HG03571 (cell line): ENCODE measurements around the gene GSKIP.
"Not testable (repeated sequence)": the region's sequence is repeated elsewhere in the genome, so short reads cannot be mapped to it uniquely, and the experiment has no call there.

Experiments
- ATAC-seq: cut with Tn5 transposase; IDR thresholded peaks from one replicate; pipeline ENCODE4 v1.9.1; 2021; ENCODE audit not compliant: unreplicated experiment

The GSKIP gene, protein sequence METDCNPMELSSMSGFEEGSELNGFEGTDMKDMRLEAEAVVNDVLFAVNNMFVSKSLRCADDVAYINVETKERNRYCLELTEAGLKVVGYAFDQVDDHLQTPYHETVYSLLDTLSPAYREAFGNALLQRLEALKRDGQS

DNA sequence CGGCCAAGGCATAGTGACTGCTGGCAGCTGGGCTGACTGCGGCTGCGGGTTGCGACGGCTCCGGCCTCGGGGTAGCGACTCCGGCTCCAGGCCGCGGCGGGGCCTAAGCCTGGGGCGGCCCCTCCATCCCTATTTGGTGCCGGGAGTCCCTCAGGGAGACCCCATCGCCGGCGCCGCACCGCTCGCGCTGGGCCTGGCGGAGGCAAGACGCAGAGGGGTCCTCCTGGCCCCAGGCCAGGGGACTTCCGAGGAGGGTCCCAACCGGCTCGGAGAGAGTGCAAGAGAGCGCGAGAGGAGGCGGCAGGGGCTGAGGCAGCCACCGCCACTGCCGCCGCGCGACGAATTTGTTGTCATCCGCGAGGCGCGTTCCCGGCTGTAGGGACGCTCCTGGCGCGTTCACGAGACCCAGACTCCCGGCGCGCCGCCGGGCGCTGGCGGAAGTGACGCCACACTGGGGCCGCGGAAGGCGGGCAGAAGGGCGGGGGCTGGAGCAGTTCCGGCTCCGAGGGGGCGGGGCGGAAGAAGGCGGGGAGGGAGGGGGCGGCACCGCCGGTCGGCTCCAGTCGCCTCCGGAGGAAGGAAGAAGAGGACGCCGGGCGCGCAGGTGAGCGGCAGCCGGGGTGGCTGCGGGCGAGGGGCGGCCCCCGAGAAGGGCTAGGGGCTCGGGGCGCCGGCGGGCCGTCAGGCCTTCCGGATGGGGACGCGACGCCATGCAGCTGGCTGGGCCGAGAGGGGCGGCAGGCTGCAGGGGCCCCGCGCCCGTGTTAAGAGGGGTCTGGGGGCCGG lies at the start of gene GSKIP, which contains the start of gene ATG2B:
TSS of gene GSKIP (plus strand) at position 562 of the 786 bp plus-strand sequence. CDS start 18,722 bp downstream, outside the sequence.
TSS of gene ATG2B (minus strand) at position 377 of the 786 bp plus-strand sequence. CDS start at position 12, 365 bp downstream.
- ATAC-seq = peak; percentile 71

DNA sequence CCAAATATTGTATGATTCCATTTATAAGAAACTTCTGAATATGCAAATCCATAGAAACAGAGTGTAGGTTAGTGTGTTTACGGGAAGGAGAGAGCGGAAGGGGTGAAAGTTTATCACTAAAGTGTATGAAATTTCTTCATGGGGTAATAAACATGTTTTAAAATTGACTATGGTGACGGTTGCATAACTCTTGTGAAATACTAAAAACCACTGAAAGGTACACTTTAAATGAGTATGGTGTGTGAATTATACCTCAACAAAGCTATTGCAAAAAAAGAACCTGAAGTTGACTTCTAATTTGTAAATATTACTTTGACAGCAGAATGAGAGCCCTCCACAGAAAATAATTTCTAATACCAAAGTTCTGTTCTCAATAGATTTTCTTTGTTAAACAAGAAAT lies 47.2 kb upstream of the GSKIP start:
- no peak for ATAC-seq

DNA sequence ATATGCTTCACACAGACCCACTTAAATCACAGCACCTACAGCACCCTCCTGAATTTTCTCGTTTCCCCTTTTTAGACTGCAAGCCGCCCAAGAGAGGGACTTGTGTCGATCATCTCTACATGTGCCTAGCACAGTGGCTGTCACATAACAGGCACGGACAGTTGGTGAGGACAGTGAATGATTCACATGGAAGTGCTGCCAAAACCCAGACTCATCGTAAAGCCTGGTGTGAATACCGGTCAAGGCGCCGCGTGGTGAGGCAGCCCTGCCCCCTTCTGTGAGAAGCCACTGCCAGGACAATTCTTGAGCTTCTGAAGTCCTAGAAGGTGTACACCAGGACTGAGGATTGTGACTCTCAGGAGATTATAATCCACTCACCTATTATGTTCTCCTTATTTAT lies 44.5 kb upstream of the GSKIP start:
- ATAC-seq = no peak

DNA sequence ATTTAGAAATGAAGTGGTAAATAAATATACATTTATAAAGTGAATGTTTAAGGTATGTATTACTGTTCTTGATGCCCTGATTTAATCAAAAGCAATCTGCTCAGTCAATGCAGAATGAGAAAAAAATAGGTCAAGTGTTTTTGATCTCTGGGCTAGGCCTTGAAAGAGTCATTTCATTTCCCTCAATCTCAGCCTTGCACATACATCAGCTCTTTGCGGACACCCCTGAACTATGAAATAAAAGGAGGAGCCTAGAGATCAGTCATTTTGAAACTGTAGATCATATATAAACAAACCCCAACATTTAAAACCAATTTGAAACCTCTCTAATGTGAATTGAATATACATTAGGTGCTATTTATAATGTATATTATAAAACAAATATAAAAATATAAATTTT lies 42.7 kb upstream of the GSKIP start:
- no peak for ATAC-seq

DNA sequence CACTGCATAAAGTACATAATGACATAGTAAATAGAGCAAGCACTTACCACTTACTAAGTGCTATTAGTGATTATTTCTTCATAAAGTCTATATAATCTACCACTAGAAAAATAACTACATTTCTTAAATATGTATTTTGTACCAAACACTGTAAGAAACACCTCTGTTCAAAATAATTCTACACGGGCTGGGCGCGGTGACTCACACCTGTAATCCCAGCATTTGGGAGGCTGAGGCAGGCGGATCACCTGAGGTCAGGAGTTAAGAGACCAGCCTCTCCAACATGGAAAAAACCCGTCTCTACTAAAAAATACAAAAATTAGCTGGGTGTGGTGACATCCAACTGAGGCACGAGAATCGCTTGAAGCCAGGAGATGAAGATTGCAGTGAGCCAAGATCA lies 39.1 kb upstream of the GSKIP start:
- no peak for ATAC-seq

DNA sequence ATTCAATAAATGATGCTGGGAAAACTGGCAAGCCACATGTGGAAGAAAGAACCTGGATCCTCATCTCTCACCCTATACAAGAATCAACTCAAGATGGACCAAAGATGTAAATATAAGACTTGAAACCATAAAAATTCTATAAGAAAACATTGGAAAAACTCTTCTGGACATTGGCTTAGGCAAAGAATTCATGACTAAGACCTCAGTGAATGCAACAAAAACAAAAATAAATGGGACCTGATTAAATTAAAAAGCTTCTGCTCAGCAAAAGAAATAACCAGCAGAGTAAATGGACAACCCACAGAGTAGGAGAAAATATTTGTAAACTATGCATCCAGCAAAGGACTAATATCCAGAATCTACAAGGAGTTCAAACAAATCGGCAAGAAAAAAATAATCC lies 24.8 kb upstream of the GSKIP start:
- ATAC-seq = no peak

DNA sequence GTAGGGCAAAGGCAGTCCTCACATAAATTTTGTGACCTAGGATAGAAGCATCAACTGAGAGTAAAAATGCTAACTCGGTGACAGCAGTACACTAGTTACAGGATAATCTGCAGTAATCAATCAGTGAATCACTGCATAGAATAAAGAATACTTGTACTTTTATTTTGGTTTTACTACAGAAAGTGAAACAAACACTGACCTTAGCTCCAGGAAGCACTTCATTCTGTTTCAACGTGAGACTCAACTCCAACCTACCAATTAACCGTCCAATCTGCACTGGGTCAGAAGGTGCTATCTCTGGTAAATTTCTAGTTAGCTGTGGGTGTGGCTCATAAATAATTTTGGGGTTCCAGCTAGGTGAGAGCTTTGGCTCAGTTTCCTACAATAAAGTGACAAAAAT lies 22.0 kb upstream of the GSKIP start:
- ATAC-seq = no peak

DNA sequence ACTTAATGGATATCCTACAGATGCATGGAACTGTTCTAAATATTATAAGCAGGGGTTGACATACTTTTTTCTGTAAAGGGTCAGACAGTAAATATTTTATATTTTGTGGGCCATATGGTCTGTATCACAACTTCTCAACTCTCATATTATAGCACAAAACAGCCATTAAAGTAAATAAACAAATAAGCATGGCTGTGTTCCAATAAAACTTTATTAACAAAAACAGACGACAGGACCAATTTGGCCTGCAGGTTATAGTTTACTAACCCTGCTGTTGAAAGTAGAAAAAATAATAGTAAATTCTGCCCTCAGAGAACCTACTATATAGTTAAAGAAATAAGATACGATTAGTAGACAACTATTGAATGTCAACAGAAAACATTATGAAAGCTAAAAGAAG lies 17.7 kb upstream of the GSKIP start:
- ATAC-seq = no peak

DNA sequence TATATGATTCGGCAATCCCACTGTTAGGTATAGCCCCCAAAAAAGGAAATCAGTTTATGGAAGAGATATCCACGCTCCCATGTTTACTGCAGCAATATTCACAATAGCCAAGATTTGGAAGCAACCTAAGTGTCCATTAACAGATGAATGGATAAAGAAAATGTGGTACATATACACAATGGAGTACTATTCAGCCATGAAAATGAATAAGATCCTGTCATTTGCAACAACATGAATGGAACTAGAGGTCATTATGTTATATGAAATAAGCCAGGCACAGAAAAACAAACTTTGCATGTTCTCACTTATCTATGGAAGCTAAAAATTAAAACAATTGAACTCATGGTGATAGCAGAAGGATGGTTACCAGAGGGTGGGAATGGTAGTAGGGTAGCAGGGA lies 15.4 kb upstream of the GSKIP start:
- ATAC-seq = not testable (repeated sequence)

DNA sequence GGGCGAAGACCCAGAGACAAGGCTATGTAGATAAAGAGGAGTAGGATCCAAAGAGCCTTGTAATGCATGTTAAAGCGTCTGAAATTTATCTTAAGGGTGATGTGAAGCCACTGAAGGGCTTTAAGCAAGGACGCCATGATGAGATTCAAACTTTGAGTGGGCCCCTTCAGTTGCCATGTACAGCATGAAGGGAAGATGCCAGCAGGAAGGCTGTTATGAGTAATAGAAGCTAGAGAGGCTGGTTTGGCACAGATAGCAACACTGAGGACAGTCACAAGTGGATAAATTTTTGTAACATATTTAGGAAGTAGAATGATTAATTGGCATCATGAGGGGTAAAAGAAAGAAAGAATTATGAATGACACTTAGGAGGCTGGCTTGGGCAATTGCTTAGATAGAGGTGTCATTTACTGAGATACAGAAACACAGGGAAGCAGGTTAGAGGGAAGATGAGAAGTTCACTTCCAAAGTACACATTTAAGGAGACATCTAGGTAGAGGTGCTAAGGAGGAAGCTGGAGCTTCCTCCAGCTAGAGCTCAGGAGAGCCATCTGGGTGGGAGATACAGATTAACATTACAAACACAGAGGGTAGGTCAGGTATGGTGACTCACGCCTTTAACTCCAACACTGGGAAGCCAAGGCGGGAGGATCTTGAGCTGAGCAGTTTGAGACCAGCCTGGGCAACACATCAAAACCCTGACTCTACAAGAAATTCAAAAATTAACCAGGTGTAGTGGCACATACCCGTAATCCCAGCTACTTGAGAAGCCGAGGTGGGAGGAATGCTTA lies 13.8 kb upstream of the GSKIP start:
- no peak for ATAC-seq

DNA sequence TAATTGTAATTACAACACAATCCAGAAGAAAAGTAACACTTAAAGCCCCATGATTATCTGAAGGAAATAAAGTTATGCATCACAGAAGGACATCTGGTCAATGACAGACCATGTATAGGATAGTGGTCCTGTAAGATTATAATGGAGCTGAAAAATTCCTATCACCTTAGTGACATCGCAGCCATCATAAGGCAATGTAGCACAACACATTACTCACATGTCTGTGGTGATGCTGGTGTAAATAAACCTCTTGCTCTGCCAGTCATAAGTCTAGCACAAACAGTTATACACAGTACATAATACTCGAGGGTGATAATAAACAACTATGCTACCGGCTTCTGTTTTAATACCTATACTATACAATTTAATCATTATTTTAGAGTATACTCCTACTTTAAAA lies 11.3 kb upstream of the GSKIP start:
- ATAC-seq = no peak

DNA sequence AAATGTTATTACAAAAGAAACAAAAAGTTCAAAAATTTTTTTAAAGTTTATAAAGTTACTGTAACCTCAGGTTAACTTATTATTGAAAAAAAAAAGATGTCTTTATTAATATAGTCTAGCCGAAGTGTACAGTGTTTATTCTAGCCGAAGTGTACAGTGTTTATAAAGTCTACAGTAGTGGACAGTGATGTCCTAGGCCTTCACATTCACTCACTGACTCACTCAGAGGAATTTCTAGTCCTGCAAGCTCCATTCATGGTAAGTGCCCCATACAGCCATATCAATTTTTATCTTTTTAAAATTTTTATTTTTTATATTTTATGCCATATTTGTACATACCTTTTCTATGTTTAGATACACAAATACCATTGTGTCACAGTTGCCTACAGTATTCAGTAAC lies 10.6 kb upstream of the GSKIP start:
- ATAC-seq = no peak

DNA sequence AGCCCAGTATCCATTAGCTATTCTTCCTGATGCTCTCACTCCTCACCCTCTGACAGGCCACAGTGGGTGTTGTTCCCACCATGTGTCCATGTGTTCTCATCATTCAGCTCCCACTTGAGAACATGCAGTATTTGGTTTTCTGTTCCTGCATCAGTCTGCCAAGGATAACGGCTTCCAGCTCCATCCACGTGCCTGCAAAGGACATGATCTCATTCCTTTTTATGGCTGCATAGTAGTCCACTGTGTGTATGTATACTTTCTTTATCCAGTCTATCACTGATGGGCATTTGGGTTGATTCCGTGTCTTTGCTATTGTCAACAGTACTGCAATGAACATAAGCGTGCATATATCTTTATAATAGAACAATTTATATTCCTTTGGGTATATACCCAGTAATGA lies 9.1 kb upstream of the GSKIP start:
- ATAC-seq = no peak

DNA sequence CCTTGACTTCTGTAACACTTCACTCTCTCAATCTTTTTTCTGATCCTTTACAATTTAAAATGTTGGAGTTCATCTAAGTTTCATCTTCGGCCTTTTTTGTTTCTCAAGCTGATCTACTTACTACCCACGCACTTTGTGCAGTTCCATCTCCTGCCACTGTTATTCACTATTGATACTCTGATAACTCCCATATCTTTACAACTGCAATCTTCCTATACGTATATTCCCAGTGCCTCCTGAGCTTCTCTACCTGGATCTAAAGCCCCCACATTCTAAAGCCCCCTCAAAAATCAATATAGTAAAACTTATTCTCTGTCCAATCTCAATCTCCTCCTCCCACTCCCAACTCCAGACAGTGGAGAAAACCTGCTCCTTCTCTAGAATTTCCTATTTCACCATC lies 6.1 kb upstream of the GSKIP start:
- no peak for ATAC-seq

DNA sequence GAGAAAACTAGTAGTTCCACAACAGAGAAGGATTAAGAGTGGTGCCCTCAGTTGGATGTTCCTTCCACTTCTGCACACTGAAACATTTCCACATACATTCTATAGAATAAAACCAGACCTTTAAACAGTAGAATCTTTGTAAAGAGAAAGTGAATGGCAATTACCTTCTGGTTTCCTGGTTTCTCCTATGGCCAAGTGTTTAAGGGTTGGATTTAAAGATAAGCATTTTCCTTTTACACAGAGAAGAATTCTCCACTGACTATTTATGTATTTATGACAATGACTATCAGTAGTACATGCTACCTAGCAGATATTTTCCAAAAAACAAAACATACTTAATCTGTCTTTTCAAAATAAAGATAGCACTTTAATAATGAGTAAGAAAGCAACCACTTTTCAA lies 3.4 kb upstream of the GSKIP start:
- no peak for ATAC-seq

DNA sequence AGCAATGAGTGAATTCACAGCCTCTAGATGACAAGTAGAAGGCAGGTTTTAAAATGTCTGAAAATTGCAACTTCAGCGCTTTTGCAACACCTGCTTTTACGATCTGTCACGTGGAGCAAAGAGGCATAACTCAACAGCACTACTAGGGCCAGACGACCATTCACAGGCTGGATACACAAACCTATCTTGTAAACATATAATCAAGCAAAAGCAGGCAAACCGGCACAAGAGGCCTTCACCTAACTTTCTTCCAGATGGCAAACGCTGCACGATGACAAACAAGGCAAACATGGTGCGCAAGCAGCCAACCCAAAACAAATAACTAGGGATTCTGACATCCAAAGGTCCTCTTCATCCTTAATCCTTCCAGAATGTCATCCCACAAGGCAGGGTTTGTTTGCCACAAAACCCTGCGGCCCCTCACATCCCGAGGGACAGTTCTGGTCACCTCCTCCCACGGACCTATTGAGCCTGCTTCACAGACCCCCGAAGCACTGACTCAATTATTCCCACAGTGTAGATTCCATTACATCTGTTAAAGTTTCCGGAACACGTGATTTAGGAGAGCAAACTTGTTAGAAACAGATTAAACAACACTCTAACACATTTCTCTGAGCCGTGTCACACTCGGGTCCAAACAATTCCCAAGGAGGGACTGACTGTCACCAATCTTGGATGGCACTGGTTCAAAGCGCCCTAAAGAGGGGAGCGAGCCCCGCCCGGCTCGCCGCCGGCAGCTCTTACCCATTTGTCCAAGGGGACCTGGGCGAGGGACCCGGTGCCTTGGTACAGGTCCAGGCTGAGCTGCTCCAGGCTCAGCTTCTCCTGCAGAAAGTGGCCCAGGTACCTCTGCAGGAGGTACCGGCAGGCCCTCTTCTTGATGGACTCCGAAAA lies 1.0 kb upstream of the GSKIP start:
- ATAC-seq = peak; percentile 25

DNA sequence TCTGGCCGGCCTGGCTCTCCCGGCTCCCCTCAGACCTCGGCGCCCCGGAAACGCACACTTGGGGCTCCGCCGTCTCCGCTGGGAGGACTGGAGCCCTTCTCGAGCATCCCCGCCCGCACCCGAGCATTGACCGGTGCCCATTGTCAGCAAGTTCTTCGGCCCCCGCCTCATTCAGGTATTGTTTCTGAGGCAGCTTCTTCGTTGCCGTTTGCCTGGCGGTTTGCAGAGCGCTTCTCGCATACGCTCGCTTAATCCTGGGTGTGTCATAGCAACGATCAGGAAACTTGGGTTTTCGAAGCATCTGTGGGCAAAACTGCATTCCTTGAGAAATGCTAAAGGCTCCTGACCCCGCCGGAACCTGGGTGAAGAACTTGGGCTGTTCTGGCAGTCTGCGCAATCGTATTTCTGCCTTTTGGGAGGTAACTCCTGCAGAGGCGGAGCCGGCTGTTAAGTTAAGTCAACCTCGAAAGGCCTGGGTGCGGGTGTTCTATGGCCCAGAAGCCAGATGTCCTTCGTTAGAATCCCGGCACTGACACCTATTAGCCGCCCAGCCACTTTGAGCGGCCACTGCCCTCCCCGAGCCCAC lies 518 bp downstream of the GSKIP start:
- ATAC-seq = peak; percentile 17

DNA sequence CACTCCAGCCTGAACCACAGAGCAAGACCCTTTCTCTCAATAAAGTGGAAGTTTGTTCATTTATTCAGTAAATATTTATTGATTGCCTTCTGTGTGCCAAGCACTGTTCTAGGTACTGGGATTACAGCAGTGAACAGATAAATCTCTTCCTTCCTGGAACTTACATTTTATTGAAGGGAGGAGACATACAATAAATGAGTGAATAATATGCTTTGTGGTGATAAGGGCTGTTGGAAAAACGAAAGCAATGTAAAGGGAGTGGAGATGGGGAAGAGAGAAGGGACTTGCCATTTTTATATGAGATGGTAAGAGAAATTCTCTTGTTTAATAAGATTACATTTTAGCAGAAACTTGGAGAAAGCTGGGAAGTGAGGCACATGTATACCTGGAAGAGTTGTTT lies 1.6 kb downstream of the GSKIP start:
- no peak for ATAC-seq

DNA sequence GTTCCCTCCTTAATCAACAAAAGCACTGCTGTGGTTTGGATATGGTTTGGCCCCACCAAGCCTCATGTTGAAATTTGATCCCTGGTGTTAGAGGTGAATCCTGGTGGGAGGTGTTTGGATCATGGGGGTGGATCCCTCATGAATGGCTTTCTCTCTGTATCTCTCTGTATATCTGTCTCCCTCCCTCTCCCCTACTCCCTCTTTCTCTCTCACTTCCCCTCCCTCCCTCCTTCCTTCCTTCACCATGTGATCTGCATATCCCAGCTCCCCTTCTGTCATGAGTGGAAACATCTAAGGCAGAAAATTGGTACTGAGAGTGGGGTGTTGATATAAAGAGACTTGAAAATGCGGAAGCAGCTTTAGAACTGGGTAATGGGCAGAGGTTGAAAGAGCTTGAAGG lies 5.2 kb downstream of the GSKIP start:
- ATAC-seq = no peak

DNA sequence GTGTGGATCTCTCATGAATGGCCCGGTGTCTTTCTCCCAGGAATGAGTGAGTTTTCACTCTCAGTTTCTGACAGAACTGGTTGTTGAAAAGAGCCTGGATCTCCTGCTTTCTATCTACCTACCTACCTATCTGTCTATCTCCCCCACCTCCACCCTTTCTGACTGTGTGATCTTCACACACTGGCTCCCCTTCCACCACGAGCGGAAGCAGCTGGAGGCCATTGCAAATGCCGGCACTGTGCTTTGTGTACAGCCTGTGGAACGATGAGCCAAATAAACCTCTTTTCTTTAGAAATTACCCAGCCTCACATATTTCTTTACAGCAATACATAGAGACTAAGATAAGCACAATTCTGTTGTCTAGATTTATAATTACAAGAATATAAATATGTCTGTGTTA lies 7.2 kb downstream of the GSKIP start:
- ATAC-seq = no peak

DNA sequence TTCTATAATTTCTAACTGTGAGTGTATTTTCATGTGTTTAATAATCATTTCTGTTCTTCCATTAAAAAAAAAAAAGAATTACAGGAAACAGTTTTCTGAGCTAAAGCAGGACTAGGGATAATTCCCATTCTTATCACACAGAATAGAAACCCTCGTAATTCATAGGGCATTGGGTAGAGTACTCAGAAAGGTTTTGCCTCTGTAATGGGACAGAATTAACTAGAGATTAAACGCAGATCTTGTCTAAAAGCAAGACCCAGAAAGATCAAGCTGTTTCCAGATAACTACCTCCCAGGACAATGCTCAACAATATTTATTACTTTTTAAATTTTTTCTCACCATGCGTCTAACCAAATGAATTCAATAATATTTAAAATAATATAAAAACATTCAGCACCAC lies 10.2 kb downstream of the GSKIP start:
- ATAC-seq = no peak
